Activated CD8-positive, alpha-beta T cell treated with anti-CD3 and anti-CD28 coated beads, Interleukin-2, amount 10 ng/mL, durations not matched to agents 7 days and 5 days (primary cell): ENCODE data around the gene SUSD3. TPM values are rescaled to one million over a fixed set of nuclear protein-coding genes. Genes with fewer than 3 reads are reported as not detected.

ENCODE experiments used
- ATAC-seq: fragments of 150-1000 bp; cut with Tn5 transposase; one replicate; pipeline ENCODE4 v1.10.0; 2021; ENCODE audit warnings: moderate library complexity
- CTCF ChIA-PET: fragments of 350-600 bp; sonication (Branson Sonifier 250); formaldehyde crosslinking; loops from one replicate; lab custom pipeline; 2021; ENCODE audit warnings: antibody characterized with exemption; lab: Charles Lee
- POLR2A ChIA-PET: fragments of 350-600 bp; sonication (Branson Sonifier 250); formaldehyde crosslinking; loops from one replicate; lab custom pipeline; 2021; ENCODE audit warnings: antibody characterized with exemption; lab: Charles Lee
- DNase-seq: peaks from one replicate; pipeline ENCODE4 v3.0.0-alpha.2; 2020
- H3K27ac Mint-ChIP-seq: one replicate; pipeline ENCODE4 v1.8.0; 2021; ENCODE audit warnings: mild to moderate bottlenecking, mixed read lengths
- H3K27me3 Mint-ChIP-seq: one replicate; pipeline ENCODE4 v1.8.0; 2021; ENCODE audit warnings: low read depth, mixed read lengths
- H3K36me3 Mint-ChIP-seq: one replicate; pipeline ENCODE4 v1.8.0; 2021; ENCODE audit warnings: low read depth, mixed read lengths
- H3K4me1 Mint-ChIP-seq: one replicate; pipeline ENCODE4 v1.8.0; 2021; ENCODE audit warnings: low read depth, mixed read lengths
- H3K4me3 Mint-ChIP-seq: one replicate; pipeline ENCODE4 v1.8.0; 2021; ENCODE audit warnings: mild to moderate bottlenecking, mixed read lengths
- H3K9me3 Mint-ChIP-seq: one replicate; pipeline ENCODE4 v1.8.0; 2022; ENCODE audit warnings: mixed read lengths; ENCODE audit not compliant: insufficient read depth
- total RNA-seq, 2 experiments: library from RNA; stranded (reverse); gene quantifications; one replicate each; pipeline ENCODE4 v1.2.3, GENCODE V29; 2021

The SUSD3 gene
- total RNA-seq, 2 experiments from 2014 or later: 57.9 to 59.6 TPM

DNA sequence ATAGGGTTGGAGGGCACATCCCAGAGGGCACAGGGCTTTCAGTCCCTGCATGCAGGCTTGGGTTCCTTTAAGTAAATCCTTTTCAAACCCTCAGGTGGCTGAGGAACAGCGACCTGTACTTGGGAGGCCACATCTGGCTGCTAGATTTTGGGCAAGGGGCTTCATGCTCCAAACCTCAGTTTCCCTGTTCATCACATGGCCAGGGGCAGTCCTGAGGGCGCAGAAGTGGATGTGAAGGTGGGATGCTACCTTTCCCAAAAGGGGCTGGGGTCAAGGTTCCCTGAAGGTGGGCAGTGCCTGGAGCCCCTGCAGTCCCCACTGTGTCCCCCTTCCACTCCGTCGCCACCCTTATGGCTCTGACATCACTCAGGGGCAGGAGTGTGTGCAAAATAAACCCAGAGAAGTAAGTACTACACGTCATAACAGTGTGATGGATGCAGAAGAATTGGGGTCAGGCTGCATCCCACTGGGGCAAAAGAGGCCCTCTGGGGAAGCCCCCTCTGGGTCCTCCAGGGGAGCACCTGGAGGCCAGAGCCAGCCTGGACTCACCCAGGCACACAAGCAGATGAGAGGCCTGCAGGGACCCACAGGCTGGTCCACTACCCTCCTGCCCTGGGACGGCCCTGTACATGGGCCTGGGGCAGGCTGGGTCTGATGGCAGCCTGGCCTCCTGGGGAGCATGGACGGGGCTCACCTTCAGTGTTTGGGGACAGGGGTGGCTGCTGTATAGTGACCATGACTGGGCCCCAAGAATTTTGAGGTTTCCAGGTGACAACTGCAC lies 35.6 kb downstream of the SUSD3 start:
- POLR2A ChIA-PET: interaction anchor here (0.6 to 3.4 kb wide), 10 partner anchors 8 to 360 kb away, joined by 3 to 31 read pairs (median 4); partner anchors contain the start of gene NINJ1
- CTCF ChIA-PET: interaction anchor here (0.8 to 1.3 kb wide), 2 partner anchors 30 to 90 kb away, joined by 3 to 4 read pairs; no protein-coding TSS in a partner anchor
- Mint-ChIP-seq H3K9me3 (peaks cover 6% of the 10 kb centered on the region), H3K36me3 (peaks cover 30% of the 10 kb centered on the region), H3K4me1 (peaks cover 69% of the 10 kb centered on the region), H3K27ac (peak overlapping the region; percentile 98), H3K27me3 (no peaks in the 10 kb centered on the region), H3K4me3 (peak overlapping the region; percentile 74)
- ATAC-seq (no peak), DNase-seq (no peak)

DNA sequence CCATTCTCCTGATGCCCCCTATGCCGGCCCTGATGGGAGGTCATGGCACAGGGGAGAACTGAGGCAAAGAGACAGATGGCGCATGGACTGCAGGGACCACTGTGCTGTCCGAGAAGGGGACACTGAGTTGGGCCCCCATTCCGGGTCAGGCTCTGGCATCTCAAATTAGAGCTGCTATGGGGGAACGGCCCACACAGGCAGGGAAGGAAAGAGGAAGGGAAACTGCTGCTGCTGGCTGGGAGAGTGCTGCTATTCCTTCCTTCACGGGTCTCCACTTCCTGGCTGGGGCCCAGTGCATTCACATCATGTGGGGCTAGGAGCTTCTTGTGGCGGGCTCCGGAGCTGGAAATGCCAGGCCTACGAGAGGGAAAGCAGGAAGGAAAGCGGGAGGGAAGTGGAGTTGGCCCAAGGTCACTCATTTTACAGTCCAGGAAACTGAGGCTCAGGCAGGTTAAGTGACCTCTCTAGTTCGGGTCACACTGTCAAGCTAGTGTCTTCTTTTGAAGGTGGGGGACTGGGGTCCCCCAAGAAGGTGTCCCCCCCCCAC lies 36.2 kb downstream of the SUSD3 start:
- Mint-ChIP-seq H3K27ac (peak overlapping the region; percentile 98), H3K4me3 (peak overlapping the region; percentile 74), H3K36me3 (peaks cover 28% of the 10 kb centered on the region), H3K4me1 (peaks cover 76% of the 10 kb centered on the region), H3K27me3 (no peaks in the 10 kb centered on the region), H3K9me3 (peaks cover 6% of the 10 kb centered on the region)
- DNase-seq (peak; percentile 40), ATAC-seq (no peak)
- POLR2A ChIA-PET: interaction anchor here (0.7 to 3.4 kb wide), 11 partner anchors 8 to 359 kb away, joined by 3 to 31 read pairs (median 5); partner anchors contain the start of gene NINJ1
- CTCF ChIA-PET: interaction anchor here (0.8 to 1.3 kb wide), 4 partner anchors 14 to 91 kb away, joined by 3 to 7 read pairs (median 4); no protein-coding TSS in a partner anchor

DNA sequence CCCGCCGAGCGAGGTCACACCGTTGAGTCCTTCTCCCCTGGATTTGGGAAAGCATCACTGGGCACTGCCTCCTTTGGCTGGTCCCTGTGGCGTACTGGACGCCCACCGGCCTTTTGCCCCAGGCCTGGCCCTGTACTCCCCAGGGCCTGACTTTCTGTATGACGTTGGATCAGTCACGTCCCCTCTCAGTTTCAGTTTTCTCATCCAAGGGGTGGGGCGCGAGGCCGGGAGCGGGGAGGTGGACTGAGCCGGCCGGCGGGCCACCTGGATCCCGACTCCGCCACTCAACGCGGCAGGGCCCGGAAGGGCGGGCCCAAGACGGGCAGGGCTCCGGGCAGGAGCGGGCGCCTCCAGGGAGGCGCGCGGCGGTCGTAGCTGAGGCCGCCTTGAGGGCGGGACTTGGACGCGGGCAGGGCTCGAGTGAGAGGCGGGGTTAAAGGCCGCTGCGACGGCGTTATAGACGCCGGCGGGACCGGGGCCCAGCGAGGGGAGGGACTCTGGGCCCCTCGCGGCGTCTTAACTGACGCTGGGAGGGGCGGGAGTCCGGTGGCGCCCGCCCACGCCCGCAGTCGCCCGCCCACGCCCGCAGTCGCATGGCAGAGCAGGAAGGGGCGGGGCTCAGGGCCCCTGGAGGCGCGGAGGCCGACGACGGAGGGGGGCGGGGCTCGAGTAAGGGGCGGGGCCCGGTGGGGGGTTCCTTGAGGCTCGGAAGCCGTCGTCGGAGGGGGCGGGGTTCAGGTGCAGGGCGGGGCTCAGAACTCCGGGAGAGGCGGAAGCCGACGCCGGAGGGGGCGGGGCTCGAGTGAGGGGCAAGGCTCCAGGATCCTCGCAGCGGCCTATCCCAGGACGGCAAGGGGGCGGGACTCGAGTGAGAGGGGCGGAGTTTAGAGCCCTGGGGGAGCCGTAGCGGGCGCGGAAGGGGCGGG lies 37.0 kb downstream of the SUSD3 start:
- ChIA-PET CTCF (interaction anchor here (0.8 to 1.3 kb wide), 4 partner anchors 13 to 92 kb away, joined by 3 to 7 read pairs (median 4); no protein-coding TSS in a partner anchor), POLR2A (interaction anchor here (0.6 to 3.4 kb wide), 19 partner anchors 9 to 358 kb away, joined by 3 to 31 read pairs (median 3); partner anchors contain the start of gene NINJ1)
- peak; percentile 84 for ATAC-seq
- Mint-ChIP-seq H3K4me3 (peak overlapping the region; percentile 74), H3K9me3 (peaks cover 6% of the 10 kb centered on the region), H3K36me3 (peaks cover 29% of the 10 kb centered on the region), H3K27ac (peak overlapping the region; percentile 98), H3K27me3 (no peaks in the 10 kb centered on the region), H3K4me1 (peaks cover 79% of the 10 kb centered on the region)
- peak; percentile 100 for DNase-seq

DNA sequence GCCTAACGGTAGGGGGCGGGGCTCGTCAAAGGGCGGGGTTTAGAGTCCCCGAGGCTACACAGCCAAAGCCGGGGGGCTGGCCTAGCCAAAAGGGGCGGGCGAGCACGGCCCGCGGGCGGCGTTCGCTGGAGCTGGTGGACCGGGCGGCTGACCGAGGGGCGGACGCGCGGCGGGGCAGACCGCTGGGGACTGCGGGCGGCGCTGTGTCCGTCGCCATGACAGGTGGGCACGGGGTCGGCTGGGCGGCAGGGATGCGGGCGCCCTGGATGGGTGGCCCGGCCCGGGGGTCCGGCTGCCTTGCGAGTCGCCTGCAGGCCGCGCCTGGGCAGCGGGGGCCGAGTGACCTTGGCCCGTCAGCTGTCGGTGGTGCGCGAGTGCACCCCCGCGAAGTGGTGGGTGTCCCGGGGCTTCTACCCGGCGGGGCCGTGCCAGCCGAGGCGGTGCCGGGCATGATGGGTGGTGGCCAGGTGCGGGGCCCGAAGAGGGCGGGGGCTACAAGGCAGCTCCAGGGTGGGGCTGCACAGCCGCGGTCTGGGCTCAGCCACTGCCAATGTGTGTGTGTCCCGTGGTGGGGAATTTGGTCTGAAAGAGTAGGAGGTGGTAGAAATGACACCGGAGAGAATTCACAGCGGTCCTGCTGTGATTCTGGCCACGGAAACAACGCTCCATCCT lies 37.8 kb downstream of the SUSD3 start, which contains the start of gene CARD19:
CARD19 (plus strand) TSS at position 87 of the 672 bp plus-strand sequence; CDS start at position 216, 129 bp downstream.
- H3K9me3 Mint-ChIP-seq: peaks cover 7% of the 10 kb centered on the region
- POLR2A ChIA-PET: interaction anchor here (0.8 to 3.4 kb wide), 10 partner anchors 12 to 130 kb away, joined by 3 to 31 read pairs (median 6); partner anchors contain the start of gene NINJ1
- H3K27ac Mint-ChIP-seq: peak within 1 kb of the TSS; percentile 98
- H3K36me3 Mint-ChIP-seq: peaks cover 31% of the 10 kb centered on the region
- H3K4me1 Mint-ChIP-seq: peaks cover 77% of the 10 kb centered on the region
- ATAC-seq (peak; percentile 21), DNase-seq (peak; percentile 54)
- no peaks in the 10 kb centered on the region for H3K27me3 Mint-ChIP-seq
- peak within 1 kb of the TSS; percentile 85 for H3K4me3 Mint-ChIP-seq
- CTCF ChIA-PET: interaction anchor here (1.2 to 3.6 kb wide), 2 partner anchors 12 to 13 kb away, joined by 7 to 49 read pairs; no protein-coding TSS in a partner anchor

DNA sequence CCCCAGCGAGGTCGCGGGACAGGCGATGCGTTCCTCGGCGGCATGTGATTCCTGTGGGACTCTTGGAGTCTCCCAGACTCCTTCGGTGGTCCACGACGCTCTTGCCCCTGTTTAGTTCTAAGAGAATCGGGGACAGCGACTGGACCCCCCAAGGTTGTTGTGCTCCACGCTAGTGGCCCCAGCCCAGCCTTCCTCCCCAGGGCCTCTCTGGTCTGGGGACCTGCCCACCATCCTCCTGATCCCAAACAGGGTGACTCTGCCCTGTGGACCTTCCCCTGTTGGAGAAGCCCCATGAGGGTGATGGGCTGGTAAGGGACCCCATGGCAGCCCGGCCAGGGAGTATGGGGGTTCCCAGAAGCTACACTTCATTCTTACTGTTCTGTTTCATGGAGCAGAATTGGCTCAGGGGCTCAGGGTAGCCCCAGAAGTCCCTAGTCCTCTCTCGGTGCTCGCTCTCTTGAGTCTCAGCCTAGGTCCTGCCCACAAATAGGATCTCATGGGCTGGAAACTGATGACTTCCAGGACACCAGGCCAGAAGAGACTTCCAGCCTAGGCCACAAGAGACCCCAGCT lies 38.4 kb downstream of the SUSD3 start:
- peaks cover 6% of the 10 kb centered on the region for H3K9me3 Mint-ChIP-seq
- peak overlapping the region; percentile 92 for H3K27ac Mint-ChIP-seq
- DNase-seq: no peak
- POLR2A ChIA-PET: interaction anchor here (1.0 to 3.4 kb wide), 6 partner anchors 12 to 131 kb away, joined by 3 to 31 read pairs (median 10); no protein-coding TSS in a partner anchor
- peak overlapping the region; percentile 85 for H3K4me3 Mint-ChIP-seq
- CTCF ChIA-PET: interaction anchor here (0.6 to 3.6 kb wide), 3 partner anchors 11 to 140 kb away, joined by 3 to 49 read pairs (median 4); no protein-coding TSS in a partner anchor
- H3K4me1 Mint-ChIP-seq: peaks cover 71% of the 10 kb centered on the region
- no peak for ATAC-seq
- H3K27me3 Mint-ChIP-seq: no peaks in the 10 kb centered on the region
- H3K36me3 Mint-ChIP-seq: peaks cover 31% of the 10 kb centered on the region

DNA sequence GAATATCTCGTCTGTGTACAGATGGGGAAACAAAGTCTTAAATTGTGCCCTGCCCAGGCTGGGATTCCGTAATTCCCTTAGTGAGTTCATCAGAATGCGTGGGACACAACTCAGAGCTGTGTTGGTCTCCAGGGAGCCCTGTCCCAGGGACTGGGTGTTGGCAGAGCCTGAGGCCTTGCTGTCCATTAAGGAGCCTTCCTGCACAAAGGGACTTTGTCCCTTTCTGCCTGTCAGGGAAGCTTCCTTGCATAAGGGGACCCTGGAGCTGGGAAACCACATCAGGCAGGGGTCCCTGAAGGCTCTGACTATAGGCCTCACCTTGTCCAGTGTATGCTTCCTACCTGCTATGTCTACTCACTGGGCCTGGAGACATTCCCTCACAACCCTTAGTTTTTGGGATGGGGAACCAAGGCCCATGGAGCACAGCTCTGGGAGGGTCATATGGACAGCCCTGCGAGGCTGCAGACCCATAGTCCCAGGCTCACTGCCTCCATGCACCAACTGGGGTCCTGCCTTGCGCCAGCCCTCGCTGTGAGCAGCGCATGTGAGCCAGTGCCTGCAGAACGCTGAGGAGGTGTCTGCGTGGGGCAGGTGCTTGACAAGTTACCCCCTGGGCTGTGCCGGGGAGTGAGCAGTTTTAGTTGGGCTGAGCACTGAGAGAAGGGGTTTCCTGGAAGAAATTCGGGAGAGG lies 39.2 kb downstream of the SUSD3 start:
- ChIA-PET CTCF (interaction anchor here (0.6 to 3.6 kb wide), 5 partner anchors 11 to 141 kb away, joined by 3 to 49 read pairs (median 3); no protein-coding TSS in a partner anchor), POLR2A (interaction anchor here (1.0 to 3.4 kb wide), 6 partner anchors 11 to 150 kb away, joined by 3 to 31 read pairs (median 4); partner anchors contain the start of gene FGD3)
- Mint-ChIP-seq H3K9me3 (peaks cover 6% of the 10 kb centered on the region), H3K4me1 (peaks cover 69% of the 10 kb centered on the region), H3K36me3 (peaks cover 33% of the 10 kb centered on the region), H3K4me3 (peak overlapping the region; percentile 85), H3K27ac (peak overlapping the region; percentile 92), H3K27me3 (no peaks in the 10 kb centered on the region)
- ATAC-seq: no peak
- no peak for DNase-seq

DNA sequence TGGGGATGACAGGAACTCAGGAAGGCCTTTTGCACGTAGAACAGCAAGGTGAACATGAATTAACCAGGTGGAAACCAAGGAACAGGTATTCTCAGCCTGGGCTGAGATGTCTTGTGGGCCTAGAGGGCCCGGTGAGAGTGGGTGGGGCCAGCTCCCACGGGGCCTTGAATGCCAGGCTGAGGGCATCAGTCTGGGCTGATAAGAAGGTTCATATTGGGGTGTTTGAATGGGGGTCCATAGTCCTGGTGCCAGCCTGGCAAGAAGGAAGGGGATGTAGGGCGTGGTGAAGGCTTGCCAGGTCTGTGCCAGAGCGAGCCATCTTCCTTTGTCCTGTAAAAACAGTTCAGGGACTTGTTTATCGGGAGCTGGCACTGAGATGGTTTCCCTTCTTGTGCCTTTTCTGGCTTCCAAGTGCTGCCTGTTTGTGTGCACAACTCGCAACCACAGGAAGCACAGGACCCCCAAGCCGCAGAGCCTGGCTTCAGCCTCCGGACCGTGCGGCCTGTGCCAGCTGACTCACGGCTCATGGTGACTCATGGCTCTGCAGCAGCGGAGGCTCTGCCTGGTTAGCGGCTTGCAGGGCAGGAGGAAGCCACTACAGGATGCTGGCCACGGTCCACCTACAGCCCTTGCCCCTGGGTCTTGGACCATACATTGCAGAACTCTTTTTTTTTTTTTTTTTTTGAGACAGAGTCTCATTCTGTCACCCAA lies 39.9 kb downstream of the SUSD3 start:
- peaks cover 11% of the 10 kb centered on the region for H3K9me3 Mint-ChIP-seq
- H3K4me3 Mint-ChIP-seq: peak overlapping the region; percentile 85
- H3K4me1 Mint-ChIP-seq: peaks cover 66% of the 10 kb centered on the region
- ChIA-PET CTCF (interaction anchor here (0.6 to 3.6 kb wide), 5 partner anchors 10 to 112 kb away, joined by 3 to 49 read pairs (median 3); no protein-coding TSS in a partner anchor), POLR2A (interaction anchor here (0.9 to 3.3 kb wide), 4 partner anchors 38 to 151 kb away, joined by 3 to 13 read pairs (median 3); partner anchors contain the start of gene FGD3)
- H3K27me3 Mint-ChIP-seq: no peaks in the 10 kb centered on the region
- H3K36me3 Mint-ChIP-seq: peaks cover 37% of the 10 kb centered on the region
- ATAC-seq: no peak
- DNase-seq: peak; percentile 77
- H3K27ac Mint-ChIP-seq: peak overlapping the region; percentile 92

DNA sequence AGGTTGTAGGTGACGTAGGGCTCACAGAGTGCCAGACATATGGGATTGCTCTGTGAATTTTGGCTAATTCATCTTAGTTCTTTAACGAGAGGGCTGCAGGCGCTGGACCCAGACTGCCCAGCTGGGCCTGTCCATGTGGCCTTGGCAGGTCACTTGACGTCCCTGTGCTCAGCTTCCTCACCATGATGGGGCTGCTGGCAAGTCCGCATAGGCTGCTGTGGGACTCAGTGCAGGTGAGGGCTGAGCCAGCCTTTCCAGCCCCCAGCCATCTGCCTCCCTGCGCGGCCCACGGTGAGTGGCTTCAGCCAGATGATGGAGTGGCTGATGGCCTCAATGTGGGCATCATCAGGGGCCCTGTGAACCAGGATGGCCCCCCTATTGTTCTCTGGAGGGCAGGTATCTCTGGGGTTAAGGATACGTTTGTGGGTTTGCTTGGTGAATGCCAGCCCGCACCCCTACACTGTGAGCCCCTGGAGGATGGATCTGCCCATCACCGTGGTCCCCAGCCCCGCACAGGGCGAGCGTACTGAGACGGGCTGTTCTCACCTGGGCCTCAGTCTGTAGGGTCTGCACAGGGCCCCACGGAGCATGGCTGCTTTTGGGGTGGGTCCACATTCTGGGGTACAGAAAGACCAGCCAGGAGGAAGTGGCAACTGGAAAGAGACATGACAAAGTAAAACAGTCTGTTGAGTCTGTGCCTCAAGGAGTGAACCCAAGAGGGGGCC lies 41.2 kb downstream of the SUSD3 start:
- CTCF ChIA-PET: interaction anchor here (1.1 to 3.6 kb wide), 3 partner anchors 9 to 96 kb away, joined by 3 to 49 read pairs (median 4); no protein-coding TSS in a partner anchor
- Mint-ChIP-seq H3K4me1 (peaks cover 59% of the 10 kb centered on the region), H3K4me3 (peak overlapping the region; percentile 85)

More for the DNA sequence above, 41.2 kb downstream of the SUSD3 start:
- no peaks in the 10 kb centered on the region for H3K27me3 Mint-ChIP-seq
- peaks cover 24% of the 10 kb centered on the region for H3K9me3 Mint-ChIP-seq
- DNase-seq: no peak
- POLR2A ChIA-PET: interaction anchor here (3.3 kb wide), 1 partner anchor 40 kb away, joined by 13 read pairs; no protein-coding TSS in a partner anchor
- H3K27ac Mint-ChIP-seq: peak overlapping the region; percentile 92
- ATAC-seq: no peak
- peaks cover 49% of the 10 kb centered on the region for H3K36me3 Mint-ChIP-seq
